GM15510 (cell line): ENCODE results near the gene SH3TC1.

Experiments
- POLR2A ChIP-seq: IDR thresholded peaks from 3 replicates; pipeline ENCODE4 v1.6.1; 2011; ENCODE audit warnings: borderline replicate concordance; ENCODE audit not compliant: insufficient read length; ENCODE audit errors: extremely low read depth

The SH3TC1 gene

GRCh38 chr4:8240211-8241041 lies 41.3 kb downstream of the SH3TC1 start:
- TF ChIP-seq POLR2A, result no peak

- TF ChIP-seq POLR2A, result no peak
Measured at GRCh38 chr4:8241211-8241779, 42.2 kb downstream of the SH3TC1 start.

GRCh38 chr4:8241895-8242696 lies 43.0 kb downstream of the SH3TC1 start:
- no peak for TF ChIP-seq POLR2A

- no peak for TF ChIP-seq POLR2A
Measured at GRCh38 chr4:8242782-8243560, 43.9 kb downstream of the SH3TC1 start.

- TF ChIP-seq POLR2A, result no peak
Measured at GRCh38 chr4:8244001-8244757, 45.1 kb downstream of the SH3TC1 start.

- TF ChIP-seq POLR2A, result no peak
Measured at GRCh38 chr4:8244931-8245460, 45.9 kb downstream of the SH3TC1 start.

- TF ChIP-seq POLR2A, result no peak
Measured at GRCh38 chr4:8245884-8246833, 47.1 kb downstream of the SH3TC1 start.

GRCh38 chr4:8247047-8247930 lies 48.2 kb downstream of the SH3TC1 start:
- TF ChIP-seq POLR2A, result no peak

GRCh38 chr4:8248091-8248490 lies 49.0 kb downstream of the SH3TC1 start:
- TF ChIP-seq POLR2A, result no peak

GRCh38 chr4:8250227-8250626 lies 51.1 kb downstream of the SH3TC1 start:
- no peak for TF ChIP-seq POLR2A

GRCh38 chr4:8250637-8251036 lies 51.5 kb downstream of the SH3TC1 start:
- TF ChIP-seq POLR2A, result no peak
